GM21515 (cell line): ENCODE results near the gene PRTG.
A peak's percentile ranks its signal among the peaks of the same experiment; 100 is the strongest.
"Not testable (repeated sequence)": the region's sequence is repeated elsewhere in the genome, so short reads cannot be mapped to it uniquely, and the experiment has no call there.

Experiments used
- ATAC-seq: cut with Tn5 transposase; IDR thresholded peaks from one replicate; pipeline ENCODE4 v1.9.1; 2021; ENCODE audit not compliant: unreplicated experiment

Gene PRTG

DNA sequence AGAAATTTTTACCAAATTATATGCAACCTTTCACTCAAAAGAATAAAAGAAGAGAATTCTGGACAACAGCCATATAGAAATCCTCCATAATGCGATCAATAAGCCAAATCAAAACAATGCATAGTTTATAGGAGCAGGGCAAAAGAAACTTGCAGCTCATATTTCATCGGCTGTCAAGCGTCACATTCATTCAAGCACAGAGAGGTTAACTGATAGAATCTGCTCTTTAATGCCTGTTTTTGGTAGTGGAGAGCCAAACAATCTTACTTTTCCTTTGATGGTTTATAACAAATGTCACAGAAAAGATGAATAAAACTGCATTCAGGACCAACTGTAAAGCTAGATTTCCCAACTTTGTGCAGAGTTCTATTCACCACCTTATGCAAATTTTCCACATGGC is 35.4 kb downstream of the PRTG start:
- ATAC-seq, result no peak

DNA sequence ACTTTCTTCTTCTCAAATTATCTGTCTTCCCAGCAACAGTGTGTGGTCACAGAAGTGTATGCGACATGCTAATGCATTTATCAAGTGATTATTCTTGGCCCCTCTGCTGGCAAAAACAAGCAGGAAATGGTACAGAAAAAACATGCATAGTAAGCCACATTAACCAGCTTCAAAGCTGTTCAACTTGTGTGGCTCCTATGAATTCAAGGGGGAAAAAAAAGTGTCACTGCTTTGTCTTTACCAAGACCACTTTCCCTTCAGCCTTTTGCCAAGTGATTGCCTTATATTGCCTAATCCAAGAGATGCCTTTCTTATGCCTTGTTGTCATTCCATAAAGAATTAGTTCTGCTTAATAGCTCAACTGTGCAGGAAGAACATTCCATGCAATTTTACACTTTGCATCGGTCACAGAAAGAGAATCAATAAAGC is 39.1 kb downstream of the PRTG start:
- ATAC-seq, result no peak

DNA sequence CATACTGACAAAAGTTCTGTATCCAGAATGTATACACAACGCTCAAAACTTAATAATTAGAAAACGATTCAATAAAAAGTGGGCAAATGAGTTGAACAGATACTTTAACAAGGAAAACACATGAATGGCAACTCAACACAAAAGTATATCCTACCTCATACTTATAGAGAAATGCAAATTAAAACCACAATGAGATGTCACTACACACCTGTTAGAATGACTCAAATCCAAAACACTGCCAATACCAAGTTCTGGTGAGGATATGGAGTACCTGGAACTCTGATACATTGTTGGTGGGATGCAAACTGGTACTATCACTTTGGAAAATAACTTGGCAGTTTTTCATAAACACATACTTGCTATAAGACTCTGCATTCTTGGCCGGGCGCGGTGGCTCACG is 42.1 kb downstream of the PRTG start:
- ATAC-seq, result no peak

DNA sequence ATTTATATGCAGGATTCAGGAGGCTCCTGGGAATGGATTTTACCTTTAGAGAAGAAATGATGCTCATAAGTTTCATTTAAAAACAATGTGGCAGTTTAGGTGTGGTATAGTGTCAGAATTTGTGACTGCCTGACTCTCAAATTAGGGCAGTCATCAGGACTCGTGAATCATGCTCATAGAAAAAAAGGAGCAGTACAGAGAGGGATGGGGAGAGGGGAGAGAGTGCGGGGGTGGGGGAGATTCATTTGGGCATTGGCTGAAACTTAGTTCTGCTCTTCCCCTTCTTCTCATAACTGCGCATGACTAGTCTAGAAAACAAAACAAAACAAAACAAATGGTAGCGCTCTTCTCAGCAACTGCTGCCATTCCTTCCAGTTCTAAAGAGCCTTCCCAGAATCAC is 44.3 kb downstream of the PRTG start:
- ATAC-seq, result no peak

DNA sequence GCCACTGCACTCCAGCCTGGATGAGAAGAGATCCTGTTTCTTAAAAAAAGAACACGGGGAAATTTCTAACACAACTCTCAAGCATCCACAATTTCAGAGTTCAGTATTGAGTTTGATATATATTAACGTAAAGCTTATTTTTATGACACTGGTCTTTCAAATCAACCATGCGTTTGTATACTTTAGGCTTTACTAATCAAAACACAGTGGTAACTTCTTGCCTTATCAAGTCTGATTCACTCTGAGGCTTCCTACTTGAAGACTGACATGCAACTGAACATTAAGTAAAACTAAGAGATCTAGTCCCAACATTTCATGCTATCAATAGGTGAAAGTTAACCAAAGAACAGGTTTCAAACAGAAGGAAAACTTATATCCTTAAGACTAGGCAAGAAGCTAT is 46.7 kb downstream of the PRTG start:
- ATAC-seq, result no peak

DNA sequence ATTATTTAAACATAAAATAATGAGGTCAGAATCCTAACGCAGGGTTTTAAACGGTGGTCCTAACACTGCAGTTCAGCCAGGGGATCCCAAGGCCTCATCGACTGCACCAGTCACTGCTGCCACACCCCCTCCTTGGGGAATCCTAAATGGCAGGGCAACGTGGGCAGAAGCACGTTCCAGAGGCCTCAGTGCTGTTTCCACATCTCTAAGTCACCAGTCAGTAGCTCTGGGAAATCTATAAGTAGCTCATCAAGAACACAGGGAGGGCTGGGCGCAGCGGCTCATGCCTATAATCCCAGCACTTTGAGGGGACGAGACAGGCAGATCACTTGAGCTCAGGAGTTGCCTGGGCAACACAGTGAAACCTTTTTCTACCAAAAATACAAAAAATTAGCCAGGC is 47.5 kb downstream of the PRTG start:
- ATAC-seq, result no peak

DNA sequence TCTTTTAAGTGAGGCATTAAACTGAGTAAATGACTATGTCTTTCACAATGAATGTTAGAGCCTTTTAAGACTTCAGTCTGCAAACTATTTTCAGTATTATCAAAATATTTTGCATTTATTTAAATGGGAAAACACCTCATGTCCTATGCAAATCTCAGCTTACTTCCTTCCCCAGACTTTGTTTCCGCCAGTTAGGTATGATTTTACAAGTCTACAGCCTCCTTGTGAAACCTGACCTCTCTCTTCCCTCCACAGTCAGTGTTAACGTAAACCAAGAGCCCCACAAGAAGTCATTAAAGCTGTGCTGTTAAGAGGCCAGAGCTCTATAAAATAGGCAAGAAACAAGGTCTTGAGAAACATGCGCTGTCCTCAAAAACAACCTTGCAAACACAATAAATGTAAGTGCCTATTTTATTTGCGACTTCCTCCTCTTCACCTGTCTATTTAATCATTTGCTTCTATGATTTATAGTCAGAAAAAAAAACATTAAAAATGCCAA is 48.3 kb downstream of the PRTG start:
- peak; percentile 82 for ATAC-seq

DNA sequence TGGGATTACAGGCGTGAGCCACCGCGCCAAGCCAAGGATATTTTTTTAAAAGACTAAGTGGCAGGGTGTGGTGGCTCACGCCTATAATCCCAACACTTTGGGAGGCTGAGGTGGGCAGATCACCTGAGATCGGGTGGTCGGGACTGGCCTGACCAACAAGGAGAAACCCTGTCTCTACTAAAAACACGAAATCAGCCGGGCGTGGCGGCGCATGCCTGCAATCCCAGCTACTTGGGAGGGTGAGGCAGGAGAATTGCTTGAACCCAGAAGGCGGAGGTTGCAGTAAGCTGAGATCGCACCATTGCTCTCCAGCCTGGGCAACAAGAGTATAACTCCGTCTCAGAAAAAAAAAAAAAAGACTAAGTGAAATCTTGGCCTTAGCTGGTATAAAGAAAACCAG is 49.8 kb downstream of the PRTG start:
- not testable (repeated sequence) for ATAC-seq

DNA sequence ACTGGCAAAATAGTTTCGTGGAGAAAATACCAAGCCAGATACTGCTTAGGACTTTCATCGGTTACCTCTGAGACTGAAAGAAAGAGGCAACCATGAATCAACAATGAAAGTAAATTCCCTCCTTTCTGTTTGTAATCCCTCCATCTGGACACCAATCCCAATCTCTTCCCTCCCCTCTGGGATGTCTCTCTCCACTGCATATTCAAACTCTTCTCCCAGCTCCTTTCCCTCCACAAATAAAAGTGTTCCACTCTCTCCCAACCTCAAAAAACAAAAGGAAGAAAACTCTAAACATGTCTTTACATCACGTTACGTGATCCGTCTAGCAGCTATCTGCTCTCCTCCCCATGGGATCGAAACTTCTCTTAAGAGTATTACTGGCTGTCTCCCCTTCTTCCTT is 55.2 kb downstream of the PRTG start:
- ATAC-seq, result no peak

DNA sequence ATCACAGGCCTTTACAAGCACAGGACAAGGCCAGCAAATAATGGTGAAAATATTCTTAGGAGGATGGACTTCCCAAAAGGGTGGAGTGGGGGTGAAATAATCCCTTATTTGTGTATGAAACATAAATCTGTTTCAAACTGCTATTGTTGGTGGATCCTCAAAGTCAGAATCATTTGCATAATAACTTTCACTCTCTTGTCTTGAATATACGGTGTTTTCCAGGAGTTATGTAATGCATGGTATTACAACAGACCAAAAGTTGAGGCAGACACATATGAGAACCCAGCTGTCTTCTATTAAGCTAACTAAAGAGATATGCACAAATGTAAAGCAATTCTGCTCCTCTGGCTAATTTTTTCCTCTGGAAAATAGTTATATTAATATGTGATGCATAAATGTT is 57.7 kb downstream of the PRTG start:
- ATAC-seq, result peak; percentile 71

DNA sequence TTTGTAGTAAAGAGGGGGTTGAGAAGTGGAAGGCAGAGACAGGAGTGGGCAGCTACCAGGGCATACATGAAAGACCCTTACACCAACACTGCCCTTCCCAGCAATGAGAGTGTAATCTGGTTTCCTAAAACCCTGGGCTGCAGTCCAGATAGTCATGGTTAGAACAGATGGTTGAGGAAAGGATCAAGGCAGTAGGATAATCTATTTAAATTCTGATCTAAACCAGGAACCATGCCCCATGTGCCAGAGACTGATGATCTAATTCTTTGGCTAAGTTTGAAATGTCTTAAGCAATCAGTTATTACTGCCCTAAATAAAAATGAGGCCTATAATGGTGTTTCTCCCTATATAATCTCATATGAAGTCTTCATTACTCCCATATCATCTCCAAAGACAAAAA is 59.6 kb downstream of the PRTG start:
- no peak for ATAC-seq

DNA sequence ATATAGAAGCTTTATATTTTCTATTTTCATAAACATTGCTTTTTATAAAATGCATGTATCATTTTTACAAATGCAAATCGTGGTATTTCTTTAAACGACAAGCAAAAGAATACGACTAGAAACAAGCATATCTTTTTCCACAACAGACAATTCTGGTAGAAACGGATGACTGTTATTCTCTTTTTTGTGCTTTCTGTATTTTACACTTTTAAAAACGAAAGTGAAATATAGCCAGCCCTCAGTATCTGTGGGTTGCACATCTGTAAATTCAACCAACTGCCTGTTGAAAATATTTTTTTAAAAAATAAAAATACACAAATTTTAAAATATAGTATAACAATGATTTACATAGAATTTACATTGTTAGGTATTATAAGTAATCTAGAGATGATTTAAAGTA is 61.3 kb downstream of the PRTG start:
- ATAC-seq, result no peak

DNA sequence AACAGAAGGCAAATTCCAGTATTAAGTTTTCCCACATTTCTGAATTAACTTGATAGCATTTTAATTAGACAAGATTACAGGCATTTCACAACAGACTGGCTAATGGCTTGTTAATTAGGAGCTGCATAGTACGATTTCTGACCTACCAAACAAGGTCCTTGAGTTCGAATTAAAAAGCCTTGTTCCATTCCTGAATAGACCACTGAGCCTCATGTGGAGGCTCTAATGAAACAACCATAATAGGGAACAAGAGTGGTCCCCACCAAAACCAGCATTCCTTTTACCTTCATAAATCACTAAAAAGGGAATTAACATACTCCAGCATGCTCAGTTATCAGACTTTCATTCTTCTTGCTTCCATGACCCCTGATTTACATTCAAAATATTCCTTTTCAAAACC is 66.4 kb downstream of the PRTG start:
- no peak for ATAC-seq

DNA sequence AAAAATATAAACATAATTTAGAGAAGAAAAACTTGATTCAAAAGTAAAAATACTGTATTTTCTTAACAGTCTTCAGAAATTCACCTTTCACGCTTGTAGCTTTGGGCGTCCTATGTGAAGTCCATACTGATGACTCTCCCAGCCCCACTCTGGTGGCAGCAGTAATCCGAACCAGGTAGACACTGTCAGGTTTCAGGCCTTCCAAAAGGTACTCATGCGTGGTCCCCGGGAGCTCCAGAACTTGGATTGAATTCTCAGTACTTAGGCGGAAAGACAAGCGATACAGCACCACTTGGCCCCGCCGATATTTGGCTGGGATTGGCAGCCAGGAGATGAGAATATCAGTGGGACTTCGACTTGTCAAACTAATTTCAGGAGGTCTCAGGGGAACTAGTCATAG is 69.7 kb downstream of the PRTG start:
- no peak for ATAC-seq

DNA sequence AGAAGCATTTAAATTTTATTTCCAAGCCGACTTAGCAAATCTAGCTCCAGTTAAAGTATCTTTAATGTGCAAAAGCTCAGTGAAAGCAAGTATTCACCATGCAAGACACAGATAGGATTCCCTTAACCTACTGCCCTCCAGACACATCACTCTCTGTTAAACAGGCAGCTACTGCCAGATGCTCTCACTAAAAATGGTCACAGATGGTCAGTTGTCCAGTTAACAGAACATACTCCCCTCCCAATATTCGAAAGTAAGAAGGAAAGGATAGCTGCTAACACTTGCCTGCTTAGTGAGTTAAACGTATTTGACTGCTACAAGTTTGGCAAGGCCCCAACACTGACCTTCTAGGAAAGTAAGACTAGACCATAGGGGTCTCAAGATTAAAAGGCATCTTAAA is 73.7 kb downstream of the PRTG start:
- ATAC-seq, result no peak

DNA sequence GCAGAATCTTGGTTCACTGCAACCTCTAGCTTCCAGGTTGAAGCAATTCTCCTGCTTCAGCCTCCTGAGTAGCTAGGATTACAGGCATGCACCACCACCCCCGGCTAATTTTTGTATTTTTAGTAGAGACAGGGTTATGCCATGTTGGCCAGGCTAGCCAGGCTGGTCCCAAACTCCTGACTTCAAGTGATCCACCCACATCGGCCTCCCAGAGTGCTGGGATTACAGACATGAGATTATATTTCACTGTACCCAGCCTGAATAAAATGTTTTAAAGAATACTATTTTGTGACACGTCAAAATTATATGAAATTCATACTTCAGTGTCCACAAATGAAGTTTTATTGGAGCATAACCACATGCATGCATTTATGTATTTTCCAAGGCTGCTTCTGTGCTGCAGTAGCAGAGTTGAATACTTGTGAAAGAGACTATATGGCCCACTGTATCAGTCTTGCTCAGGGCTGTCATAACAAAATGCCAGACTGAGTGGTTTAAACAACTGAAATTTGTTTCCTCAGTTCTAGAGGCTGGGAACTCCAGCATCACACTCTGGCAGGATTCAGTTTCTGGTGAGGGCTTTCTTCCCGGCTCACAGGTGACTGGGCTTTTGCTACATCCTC is 77.2 kb downstream of the PRTG start:
- no peak for ATAC-seq

DNA sequence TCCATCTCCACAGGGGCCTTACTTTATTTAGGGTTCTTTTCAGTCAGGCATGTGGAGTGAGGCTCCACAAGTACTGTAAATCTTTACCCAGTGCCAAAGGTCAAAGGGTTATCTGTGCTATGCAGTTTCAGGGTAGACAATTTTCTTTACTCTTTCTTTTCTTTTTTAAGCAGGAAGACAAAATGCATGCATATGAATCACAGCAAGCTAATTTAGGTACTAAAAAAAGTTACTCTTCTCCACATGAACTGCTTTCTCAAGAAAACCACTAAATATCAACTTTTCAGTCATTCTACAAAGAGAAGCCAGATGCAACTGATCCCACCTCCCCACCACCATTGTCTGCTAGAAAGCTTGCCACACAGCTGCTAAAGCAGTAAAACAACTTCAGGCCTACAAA is 81.5 kb downstream of the PRTG start:
- no peak for ATAC-seq

DNA sequence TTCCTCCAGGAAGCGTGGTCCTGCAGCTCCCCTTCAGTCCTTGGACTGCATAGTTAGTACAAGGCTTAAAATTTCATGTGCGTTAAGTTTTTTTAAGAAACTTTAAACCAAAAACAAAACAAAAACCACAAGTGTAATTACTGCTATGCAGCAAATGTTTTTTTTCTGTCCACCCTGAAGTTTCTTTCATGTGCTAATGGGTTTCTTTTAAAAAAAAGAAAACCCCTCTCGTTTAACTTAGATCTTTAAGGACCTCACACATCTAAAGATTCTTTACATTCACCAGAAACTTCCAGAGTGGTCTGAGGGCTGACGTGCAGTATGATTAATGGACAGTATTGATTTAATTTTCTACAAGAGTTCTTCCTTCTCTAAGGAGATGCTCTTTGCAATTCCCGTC is 82.8 kb downstream of the PRTG start:
- no peak for ATAC-seq

DNA sequence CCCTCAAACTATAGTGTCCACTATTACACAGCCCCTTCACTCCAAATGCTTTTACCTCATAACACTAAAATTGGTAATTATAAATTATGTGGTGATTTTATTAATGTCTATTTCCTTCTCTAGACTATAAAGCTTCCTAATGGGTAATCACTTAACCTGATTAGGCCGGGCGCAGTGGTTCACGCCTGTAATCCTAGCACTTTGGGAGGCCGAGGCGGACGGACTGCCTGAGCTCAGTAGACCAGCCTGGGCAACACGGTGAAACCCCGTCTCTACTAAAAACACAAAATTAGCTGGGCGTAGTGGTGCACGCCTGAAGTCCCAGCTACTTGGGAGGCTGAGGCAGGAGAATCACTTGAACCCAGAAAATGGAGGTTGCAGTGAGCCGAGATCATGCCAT is 83.5 kb downstream of the PRTG start:
- ATAC-seq, result no peak

DNA sequence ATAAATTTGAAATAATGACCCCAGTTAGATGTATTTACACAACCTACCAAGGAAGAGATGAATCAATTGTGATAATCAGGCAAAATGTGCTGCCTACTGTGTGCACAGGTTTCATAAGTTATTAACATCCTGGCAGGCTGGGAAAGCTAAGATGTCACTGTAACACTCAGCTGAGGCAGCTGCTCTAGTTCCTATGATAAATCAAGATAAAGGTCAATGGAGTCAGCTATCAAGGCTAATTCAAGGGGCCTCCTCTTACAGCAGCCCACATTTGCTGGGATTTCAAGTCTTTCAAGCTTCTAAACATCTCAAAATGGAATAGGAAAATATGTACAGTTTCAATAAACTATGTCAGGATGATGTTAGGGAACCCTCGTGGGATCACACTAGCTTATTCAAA is 84.1 kb downstream of the PRTG start:
- no peak for ATAC-seq

DNA sequence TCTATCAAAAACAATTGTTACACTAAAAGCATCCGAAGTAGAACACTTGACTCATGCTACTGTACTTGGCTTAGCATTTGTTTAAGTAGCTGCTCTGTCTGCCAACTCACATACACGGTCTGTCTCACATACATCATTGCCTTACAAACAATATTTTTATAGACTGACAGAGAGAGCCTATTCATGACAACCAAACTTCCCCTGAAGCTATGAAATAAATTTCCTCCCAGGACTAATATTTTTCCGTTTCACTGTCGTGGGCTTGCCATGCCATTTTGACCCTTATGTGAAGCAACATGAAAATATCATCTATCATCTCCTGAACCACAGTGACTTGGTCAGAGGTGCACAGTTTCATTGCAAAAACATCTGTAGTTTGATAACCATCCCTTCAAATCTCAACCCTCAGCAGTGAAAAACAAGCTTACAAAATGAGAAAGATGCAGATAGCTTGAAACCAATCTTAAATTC is 88.4 kb downstream of the PRTG start:
- no peak for ATAC-seq

DNA sequence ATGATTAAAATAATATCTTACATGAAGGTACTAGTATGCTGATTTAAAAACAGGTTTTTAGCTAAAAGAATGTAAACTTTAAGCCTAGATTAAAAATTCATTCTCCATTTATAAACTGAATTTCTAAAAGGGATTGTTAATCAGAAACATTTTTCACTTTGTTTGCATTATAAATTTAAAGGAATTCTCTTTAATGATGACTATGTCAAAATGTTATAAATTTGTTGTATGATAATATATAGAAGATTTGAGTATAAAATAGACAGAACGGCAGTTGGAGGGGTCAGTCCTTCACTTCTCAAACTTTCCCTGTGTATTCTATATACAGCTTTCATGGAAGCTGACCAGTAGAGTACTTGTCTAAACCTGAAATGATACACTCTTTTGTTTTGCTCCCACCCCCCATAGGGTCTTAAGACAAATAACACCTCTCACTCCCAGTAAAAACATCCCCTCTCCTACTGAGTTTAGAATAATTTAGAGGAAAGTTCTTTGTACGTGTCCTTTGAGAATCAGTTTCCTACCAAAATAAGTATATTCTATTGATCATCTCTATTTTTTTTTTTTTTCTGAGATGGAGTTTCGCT is 90.0 kb downstream of the PRTG start:
- no peak for ATAC-seq

DNA sequence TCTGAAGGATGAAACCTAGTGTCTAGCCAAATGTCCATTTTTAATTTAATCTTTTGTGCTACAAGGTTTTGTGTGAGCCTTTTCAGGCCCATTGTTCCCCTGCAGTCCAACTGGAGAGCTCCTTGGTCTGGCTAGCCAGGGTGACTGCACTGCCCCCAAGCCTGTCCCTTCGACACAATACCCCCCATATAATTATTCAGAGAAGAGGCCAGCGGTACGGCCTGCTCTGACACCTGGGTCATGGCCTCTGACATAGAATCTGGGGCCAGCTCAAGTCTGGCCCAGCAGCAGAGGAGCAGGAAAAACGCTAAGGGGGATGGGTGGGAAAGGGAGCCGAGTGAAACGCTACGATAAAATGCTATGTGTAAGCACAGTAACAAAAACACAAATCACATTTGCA is 90.6 kb downstream of the PRTG start:
- no peak for ATAC-seq
